Upper lobe of left lung (tissue), 6 donors: ENCODE results near the gene VWA8. TPM values are rescaled to one million over a fixed set of nuclear protein-coding genes. Genes with fewer than 3 reads are reported as not detected.
A peak's percentile ranks its signal among the peaks of the same experiment; 100 is the strongest.

ENCODE experiments used
- ATAC-seq, 2 donors: fragments of 200-7000 bp; cut with Tn5 transposase; one replicate each; pipeline ENCODE4 v1.9.1; 2022; ENCODE audit warnings: mild to moderate bottlenecking in 2 of 2, moderate library complexity in 2 of 2; ENCODE audit not compliant: low FRiP score in 2 of 2
- DNase-seq, 2 donors: peaks; one replicate each; pipeline ENCODE4 v3.0.0-alpha.2; 2019 to 2020
- H3K27ac ChIP-seq, 4 donors: fragments of 200-600 bp; sonication (generic); one replicate each; pipeline ENCODE4 v1.5.1; 2016 to 2019
- H3K27me3 ChIP-seq, 4 donors: fragments of 200-600 bp; sonication (generic); one replicate each; pipeline ENCODE4 v1.5.1; 2017 to 2019
- H3K36me3 ChIP-seq, 4 donors: fragments of 200-600 bp; sonication (generic); one replicate each; pipeline ENCODE4 v1.5.1; 2016 to 2019
- H3K4me1 ChIP-seq, 4 donors: fragments of 200-600 bp; sonication (generic); one replicate each; pipeline ENCODE4 v1.5.1; 2018 to 2019
- H3K4me3 ChIP-seq, 4 donors: fragments of 200-600 bp; sonication (generic); one replicate each; pipeline ENCODE4 v1.5.1; 2017 to 2019; ENCODE audit warnings: mild to moderate bottlenecking in 2 of 4, moderate library complexity in 1 of 4
- H3K9me3 ChIP-seq, 4 donors: fragments of 200-600 bp; sonication (generic); one replicate each; pipeline ENCODE4 v1.5.1; 2018 to 2019
- CTCF ChIP-seq, 6 experiments: fragments of 450-650 bp in 4 of 6; fragments of 200-600 bp in 2 of 6; sonication (generic) in 2 of 6; IDR thresholded peaks; one replicate each; pipeline ENCODE4 v1.5.1; 2016 to 2019; ENCODE audit warnings: antibody characterized with exemption in 6 of 6
- EP300 ChIP-seq, 4 donors: sonication (generic); formaldehyde crosslinking; IDR thresholded peaks; one replicate each; pipeline ENCODE4 v1.5.1; 2017; ENCODE audit warnings: antibody characterized with exemption in 4 of 4, control low read depth in 2 of 4
- POLR2A ChIP-seq, 4 donors: fragments of 450-650 bp; IDR thresholded peaks; one replicate each; pipeline ENCODE4 v1.5.1; 2016 to 2017; ENCODE audit warnings: antibody characterized with exemption in 4 of 4, mild to moderate bottlenecking in 2 of 4
- POLR2AphosphoS5 ChIP-seq, 2 donors: sonication (generic); formaldehyde crosslinking; IDR thresholded peaks; one replicate each; pipeline ENCODE4 v1.5.1; 2017; ENCODE audit warnings: antibody characterized with exemption in 2 of 2
- WGBS, 2 donors: methylation state at CpG; one replicate each; pipeline ENCODE4 v1.1.5; 2017 to 2018; 5-methylcytosine and 5-hydroxymethylcytosine counted together
- total RNA-seq, 6 donors: library from RNA; depleted of rRNA in 4 of 6; stranded (reverse); fragments of >200 nt in 4 of 6; gene quantifications; one replicate each; pipeline versions ENCODE4 v1.1.0 to v1.2.1, GENCODE V29; 2016 to 2021
- donor health status: DM: no; HTN: no; CAD: no; lungs with moderate emphysema.
- donor health status: DM: no; HTN: yes; CAD: no; lungs with severe emphysema.

Gene VWA8
- total RNA-seq, 6 donors from 2014 or later = 15.0 to 39.8 (median 16.9) TPM

- TF ChIP-seq POLR2A (IDR thresholded peaks at IDR 0.05) (no peak), CTCF (IDR thresholded peaks at IDR 0.05) (no peak), POLR2AphosphoS5 (IDR thresholded peaks at IDR 0.05) (peak in 1 of 2 donors; percentile 36), EP300 (IDR thresholded peaks at IDR 0.05) (no peak)
- peak; percentile 45 to 78 for ATAC-seq
Measured at GRCh38 chr13:41561170-41561569, 399.7 kb downstream of the VWA8 start.

GRCh38 chr13:41558781-41559560, 401.9 kb downstream of the VWA8 start:
- Histone ChIP-seq H3K27me3 (no peaks in the 10 kb centered on the region), H3K4me1 (peaks cover 27 to 32% (median 30%) of the 10 kb centered on the region in 4 donors), H3K4me3 (no peak overlapping the region), H3K36me3 (no peaks in the 10 kb centered on the region), H3K27ac (no peak overlapping the region), H3K9me3 (no peaks in the 10 kb centered on the region)
- TF ChIP-seq EP300 (IDR thresholded peaks at IDR 0.05) (no peak), POLR2AphosphoS5 (IDR thresholded peaks at IDR 0.05) (no peak), CTCF (IDR thresholded peaks at IDR 0.05) (no peak), POLR2A (IDR thresholded peaks at IDR 0.05) (no peak)
- WGBS, 2 donors = 79 to 84% methylated on average over 3 of the region's 3 CpGs
- DNase-seq (no peak), ATAC-seq (no peak)

More at GRCh38 chr13:41561170-41561569, 399.7 kb downstream of the VWA8 start:
- no peaks in the 10 kb centered on the region for H3K9me3 ChIP-seq
- peak in 1 of 2 donors; percentile 55 for DNase-seq
- H3K36me3 ChIP-seq = no peaks in the 10 kb centered on the region
- WGBS, 2 donors = 64 to 67% methylated on average over 4 of the region's 4 CpGs
- H3K27ac ChIP-seq = peak overlapping the region; percentile 28 to 74 (median 60)
- peaks cover 29 to 38% (median 35%) of the 10 kb centered on the region in 4 donors for H3K4me1 ChIP-seq
- H3K4me3 ChIP-seq = no peak overlapping the region
- no peaks in the 10 kb centered on the region for H3K27me3 ChIP-seq

GRCh38 chr13:41557719-41558118, 403.2 kb downstream of the VWA8 start:
- WGBS, 2 donors = 96 to 100% methylated on average over 2 of the region's 2 CpGs
- TF ChIP-seq POLR2AphosphoS5 (IDR thresholded peaks at IDR 0.05) = no peak
- TF ChIP-seq POLR2A (IDR thresholded peaks at IDR 0.05) = no peak
- no peak for TF ChIP-seq EP300 (IDR thresholded peaks at IDR 0.05)
- no peak for TF ChIP-seq CTCF (IDR thresholded peaks at IDR 0.05)
- no peak for ATAC-seq
- DNase-seq = no peak
- Histone ChIP-seq H3K27me3 (no peaks in the 10 kb centered on the region), H3K4me1 (peaks cover 14 to 21% (median 18%) of the 10 kb centered on the region in 4 donors), H3K27ac (no peak overlapping the region), H3K4me3 (no peak overlapping the region), H3K36me3 (no peaks in the 10 kb centered on the region), H3K9me3 (no peaks in the 10 kb centered on the region)

- Histone ChIP-seq H3K27ac (no peak overlapping the region), H3K27me3 (no peaks in the 10 kb centered on the region), H3K4me1 (peaks cover 0 to 7% (median 2%) of the 10 kb centered on the region in 4 donors), H3K4me3 (no peak overlapping the region), H3K36me3 (no peaks in the 10 kb centered on the region), H3K9me3 (no peaks in the 10 kb centered on the region)
- TF ChIP-seq POLR2AphosphoS5 (IDR thresholded peaks at IDR 0.05) = no peak
- TF ChIP-seq EP300 (IDR thresholded peaks at IDR 0.05) = no peak
- no peak for TF ChIP-seq POLR2A (IDR thresholded peaks at IDR 0.05)
- no peak for TF ChIP-seq CTCF (IDR thresholded peaks at IDR 0.05)
- no peak for DNase-seq
- ATAC-seq = no peak
- 92 to 94% methylated on average over 10 of the region's 10 CpGs for WGBS, 2 donors
Measured at GRCh38 chr13:41554626-41555386, 406.1 kb downstream of the VWA8 start.
